GM20431 (cell line): Measurements from ENCODE around the gene MORF4L1.
"Not testable (repeated sequence)": the region's sequence is repeated elsewhere in the genome, so short reads cannot be mapped to it uniquely, and the experiment has no call there.

Experiments
- in situ Hi-C: fragments of 300-500 bp; cut with MseI, MboI; formaldehyde crosslinking; loops from one replicate; pipeline ENCODE4 v1.15.0; 2020; ENCODE audit warnings: low sequenced_read_pairs; ENCODE audit not compliant: unreplicated experiment

MORF4L1 gene

GRCh38 chr15:78921940-78922339 is 49.2 kb downstream of the MORF4L1 start:
- in situ Hi-C loops = loop anchor here (25.0 kb wide), 1 partner anchor 265 kb away; no protein-coding TSS in a partner anchor

- in situ Hi-C loops = loop anchor here (25.0 kb wide), 1 partner anchor 265 kb away; no protein-coding TSS in a partner anchor
These were observed 49.8 kb downstream of the MORF4L1 start for GRCh38 chr15:78922527-78922926.

GRCh38 chr15:78923015-78923414 is 50.3 kb downstream of the MORF4L1 start:
- in situ Hi-C loops = loop anchor here (25.0 kb wide), 1 partner anchor 264 kb away; no protein-coding TSS in a partner anchor

- in situ Hi-C loops = loop anchor here (25.0 kb wide), 1 partner anchor 264 kb away; no protein-coding TSS in a partner anchor
These were observed 51.0 kb downstream of the MORF4L1 start for GRCh38 chr15:78923480-78924360.

GRCh38 chr15:78925076-78925624 is 52.5 kb downstream of the MORF4L1 start:
- in situ Hi-C loops = no loop called here

- in situ Hi-C loops = no loop called here
These were observed 53.5 kb downstream of the MORF4L1 start for GRCh38 chr15:78925956-78926743.

GRCh38 chr15:78927077-78927790 is 54.5 kb downstream of the MORF4L1 start:
- in situ Hi-C loops = no loop called here

GRCh38 chr15:78928176-78928575 is 55.5 kb downstream of the MORF4L1 start:
- in situ Hi-C loops = not testable (repeated sequence)

GRCh38 chr15:78928616-78929093 is 56.0 kb downstream of the MORF4L1 start:
- in situ Hi-C loops = no loop called here

- in situ Hi-C loops = no loop called here
These were observed 57.0 kb downstream of the MORF4L1 start for GRCh38 chr15:78929536-78930264.

GRCh38 chr15:78930577-78931388 is 58.1 kb downstream of the MORF4L1 start:
- in situ Hi-C loops = no loop called here

- in situ Hi-C loops = no loop called here
These were observed 59.0 kb downstream of the MORF4L1 start for GRCh38 chr15:78931439-78932257.

GRCh38 chr15:78932258-78932808 is 59.6 kb downstream of the MORF4L1 start:
- in situ Hi-C loops = no loop called here

GRCh38 chr15:78933187-78933822 is 60.6 kb downstream of the MORF4L1 start:
- in situ Hi-C loops = no loop called here

GRCh38 chr15:78933823-78934654 is 61.3 kb downstream of the MORF4L1 start:
- in situ Hi-C loops = no loop called here

GRCh38 chr15:78934655-78935023 is 61.9 kb downstream of the MORF4L1 start:
- in situ Hi-C loops = no loop called here
